ENCODE data around the gene SPSB2. TPM values are rescaled to one million over a fixed set of nuclear protein-coding genes. Genes with fewer than 3 reads are reported as not detected.

SPSB2 gene
- 19.2 to 36.2 TPM (median 30.5 TPM) in 5 replicates for total RNA-seq (2022; extraction: Qiagen RNA extraction; ENCODE audit: low read depth)

GRCh38 chr12:6873094-6874014 is at the start of gene SPSB2:
Gene SPSB2, minus strand, starts transcription at chr12:6873303. Its CDS starts 402 bp downstream, at chr12:6872901.

GRCh38 chr12:6914246-6914946 is 41.3 kb upstream of the SPSB2 start, which contains the start of gene ENO2:
Gene ENO2, plus strand, starts transcription at chr12:6914580. Its CDS starts 1,253 bp downstream, at chr12:6915833.

GRCh38 chr12:6904280-6905276 is 31.5 kb upstream of the SPSB2 start, which contains the start of gene LRRC23:
Gene LRRC23, plus strand, starts transcription at chr12:6904822. Its CDS starts 812 bp downstream, at chr12:6905634.

GRCh38 chr12:6867413-6868210 is 5.5 kb downstream of the SPSB2 start, which contains the start of gene TPI1:
Gene TPI1, plus strand, starts transcription at chr12:6867531. Its CDS starts 36 bp downstream, at chr12:6867567.

DNA sequence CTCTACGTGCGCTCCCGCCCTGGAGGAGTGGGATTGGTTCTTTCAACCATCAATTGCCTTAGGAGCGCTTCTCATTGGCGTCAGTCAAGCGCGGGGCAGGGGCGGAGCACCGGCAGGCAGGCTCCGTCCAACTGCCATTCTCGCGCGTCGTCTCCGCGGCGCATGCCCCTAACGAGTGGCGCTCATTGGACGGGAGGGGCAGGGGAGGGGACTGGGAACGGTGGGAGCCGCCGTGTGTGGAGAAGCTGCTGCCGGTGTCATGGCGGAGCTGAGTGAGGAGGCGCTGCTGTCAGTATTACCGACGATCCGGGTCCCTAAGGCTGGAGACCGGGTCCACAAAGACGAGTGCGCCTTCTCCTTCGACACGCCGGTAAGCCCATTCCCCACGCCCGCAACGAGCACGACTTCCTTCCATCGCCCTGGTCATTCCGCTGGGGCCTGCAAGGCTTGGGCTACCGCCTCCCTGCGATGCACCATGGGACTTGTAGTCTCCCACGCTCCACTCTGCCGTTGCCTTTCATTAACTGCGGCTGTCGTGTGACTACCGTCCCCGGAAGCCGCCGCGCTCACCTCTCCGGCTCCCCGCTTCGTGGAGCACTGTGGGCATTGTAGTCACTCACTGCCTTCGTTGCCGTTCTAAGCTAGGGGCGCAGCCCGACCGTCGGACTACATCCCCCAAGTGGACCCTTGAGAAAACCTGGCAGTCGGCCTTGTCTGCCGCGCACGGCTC is 21.0 kb downstream of the SPSB2 start, which contains the start of gene USP5:
USP5 (plus strand) TSS at position 230 of the 730 bp plus-strand sequence; CDS start at position 260, 30 bp downstream.

DNA sequence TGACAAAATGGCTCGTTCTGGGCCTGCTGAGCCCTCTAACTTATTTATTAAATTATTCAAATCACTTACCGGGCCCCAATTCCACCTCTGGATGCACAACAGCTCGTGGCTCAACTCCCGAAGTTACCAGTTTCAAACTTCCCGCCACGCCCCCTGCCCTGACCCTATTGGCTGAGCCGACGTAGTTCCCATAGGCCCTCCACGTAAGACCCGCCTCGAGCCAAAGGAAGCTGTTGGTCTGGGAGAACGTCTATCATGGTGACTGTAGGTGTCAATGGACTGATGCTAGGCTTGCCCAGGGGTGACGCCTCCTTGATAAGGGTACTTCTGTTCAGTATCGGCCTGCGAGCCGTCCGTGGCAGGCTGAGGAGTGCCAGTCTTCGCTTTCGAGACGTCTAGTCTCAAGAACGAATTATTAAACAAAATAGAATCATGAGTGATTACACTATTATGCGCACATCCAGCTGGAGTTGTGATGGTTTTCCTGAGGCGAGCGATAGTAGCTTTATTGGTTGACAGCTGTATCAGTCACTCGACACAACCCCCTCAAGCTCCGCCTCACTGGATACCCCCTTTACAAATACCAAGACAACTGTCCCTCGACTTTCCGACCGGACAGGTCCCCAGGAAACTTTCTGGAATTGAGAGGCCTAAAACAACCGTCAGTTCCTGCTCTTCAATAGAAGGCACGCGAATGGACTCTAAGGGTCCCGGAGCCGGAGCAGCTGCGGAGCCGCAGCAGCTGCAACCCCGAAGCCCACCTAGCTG is 21.8 kb downstream of the SPSB2 start, which contains the start of gene CDCA3:
CDCA3 (minus strand) TSS at position 134 of the 768 bp plus-strand sequence. CDS start 334 bp downstream, outside the sequence.

DNA sequence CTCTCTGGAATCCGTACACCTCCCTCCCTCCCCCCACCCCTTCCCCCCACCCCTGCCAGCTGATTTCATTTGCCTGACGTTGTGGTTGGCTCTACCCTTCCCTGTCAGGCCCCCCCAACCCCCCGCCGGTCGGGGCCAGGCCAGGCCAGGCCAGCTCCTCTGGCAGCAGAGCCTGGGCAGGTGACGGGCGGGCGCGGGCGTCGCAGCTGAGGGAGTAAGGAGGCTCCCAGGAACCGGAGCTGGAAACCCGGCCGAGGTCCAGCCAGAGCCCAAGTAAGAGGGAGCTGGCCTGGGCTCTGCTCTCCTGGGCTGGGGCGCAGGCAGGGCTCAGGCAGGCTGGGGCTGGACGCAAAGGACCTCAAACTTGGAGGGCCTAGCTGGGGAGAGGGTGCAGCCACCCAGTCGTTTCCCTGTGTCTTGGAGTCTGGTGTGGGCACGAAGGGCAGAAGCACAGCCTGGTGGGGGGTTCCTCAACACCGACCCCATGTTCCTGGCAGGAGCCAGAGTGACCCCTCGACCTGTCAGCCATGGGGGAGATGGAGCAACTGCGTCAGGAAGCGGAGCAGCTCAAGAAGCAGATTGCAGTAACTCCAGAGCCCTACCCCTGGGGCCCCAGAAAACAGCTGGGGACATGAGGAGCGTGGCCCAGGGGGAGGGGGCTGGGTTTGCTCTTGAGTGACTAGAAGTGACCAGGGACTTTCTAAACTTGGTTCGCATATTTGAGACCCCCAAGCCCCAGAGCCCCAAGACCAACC is 32.2 kb downstream of the SPSB2 start, which contains the start of gene GNB3:
GNB3 (plus strand) TSS at position 165 of the 755 bp plus-strand sequence; CDS start at position 528, 363 bp downstream.

DNA sequence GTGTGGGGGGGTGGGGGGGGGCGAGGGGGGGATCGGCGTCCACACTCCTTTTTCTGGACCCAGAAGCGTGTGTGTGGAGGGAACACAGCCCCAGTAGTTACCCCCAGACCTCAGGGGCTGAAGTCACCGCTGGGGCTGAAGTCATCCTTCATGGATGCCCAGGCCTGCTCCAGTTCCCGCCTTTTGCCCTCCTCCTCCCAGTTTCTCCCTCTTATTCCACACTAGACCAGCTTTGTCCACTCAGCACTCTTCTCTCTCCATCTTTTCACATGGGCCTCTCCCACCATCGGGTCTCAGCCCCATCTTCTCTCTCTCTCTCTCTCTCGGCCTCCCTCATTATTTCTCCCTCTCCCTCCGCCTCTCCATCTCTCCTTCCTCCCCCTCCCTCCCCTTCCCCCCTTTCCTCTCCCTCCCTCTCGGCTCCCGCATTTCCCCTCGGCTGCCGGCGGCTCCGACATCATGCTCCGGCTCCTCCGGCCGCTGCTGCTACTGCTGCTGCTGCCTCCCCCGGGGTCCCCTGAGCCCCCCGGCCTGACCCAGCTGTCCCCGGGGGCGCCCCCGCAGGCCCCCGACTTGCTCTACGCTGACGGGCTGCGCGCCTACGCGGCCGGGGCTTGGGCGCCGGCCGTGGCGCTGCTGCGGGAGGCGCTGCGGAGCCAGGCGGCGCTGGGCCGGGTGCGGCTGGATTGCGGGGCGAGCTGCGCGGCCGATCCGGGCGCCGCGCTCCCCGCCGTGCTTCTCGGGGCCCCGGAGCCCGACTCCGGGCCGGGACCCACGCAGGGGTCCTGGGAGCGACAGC is 44.9 kb downstream of the SPSB2 start, which contains the start of gene P3H3:
P3H3 (plus strand) TSS at position 426 of the 799 bp plus-strand sequence; CDS start at position 460, 34 bp downstream.

GRCh38 chr12:6821591-6822425 is 51.3 kb downstream of the SPSB2 start, which contains the start of gene GPR162:
Gene GPR162, plus strand, starts transcription at chr12:6821821. Its CDS starts 2,078 bp downstream, at chr12:6823899.

Other genes starting within 250 kb of the SPSB2 start
- gene LPAR5, start 237.3 kb downstream of the SPSB2 start, total RNA-seq (2022; extraction: Qiagen RNA extraction; ENCODE audit: low read depth): 0.42 to 1.1 TPM (median 0.76 TPM) in 5 replicates
- 0.29 to 0.48 TPM (median 0.38 TPM) in 4 of 5 replicates, not detected in the other for gene ACRBP, start 225.9 kb downstream of the SPSB2 start, total RNA-seq (2022; extraction: Qiagen RNA extraction; ENCODE audit: low read depth)
- 11.3 to 18.6 TPM (median 14.4 TPM) in 5 replicates for gene ING4, start 210.2 kb downstream of the SPSB2 start, total RNA-seq (2022; extraction: Qiagen RNA extraction; ENCODE audit: low read depth)
- gene ZNF384, start 183.9 kb downstream of the SPSB2 start, total RNA-seq (2022; extraction: Qiagen RNA extraction; ENCODE audit: low read depth): 49.6 to 66.0 TPM (median 62.9 TPM) in 5 replicates
- 0.68 to 1.3 TPM (median 0.97 TPM) in 5 replicates for gene PIANP, start 172.5 kb downstream of the SPSB2 start, total RNA-seq (2022; extraction: Qiagen RNA extraction; ENCODE audit: low read depth)
- 46.4 to 60.7 TPM (median 58.3 TPM) in 5 replicates for gene COPS7A, start 149.3 kb downstream of the SPSB2 start, total RNA-seq (2022; extraction: Qiagen RNA extraction; ENCODE audit: low read depth)
- 221 to 313 TPM (median 302 TPM) in 5 replicates for gene MLF2, start 120.2 kb downstream of the SPSB2 start, total RNA-seq (2022; extraction: Qiagen RNA extraction; ENCODE audit: low read depth)
- gene PTMS, start 106.9 kb downstream of the SPSB2 start, total RNA-seq (2022; extraction: Qiagen RNA extraction; ENCODE audit: low read depth): 687 to 1,137 TPM (median 1,048 TPM) in 5 replicates
- gene LAG3, start 100.8 kb downstream of the SPSB2 start, total RNA-seq (2022; extraction: Qiagen RNA extraction; ENCODE audit: low read depth): 0.79 to 2.2 TPM (median 1.6 TPM) in 5 replicates
- gene CD4, start 83.8 kb downstream of the SPSB2 start, total RNA-seq (2022; extraction: Qiagen RNA extraction; ENCODE audit: low read depth): not detected in 5 replicates
- gene GPR162, start 51.5 kb downstream of the SPSB2 start, total RNA-seq (2022; extraction: Qiagen RNA extraction; ENCODE audit: low read depth): 0.39 to 0.87 TPM (median 0.56 TPM) in 5 replicates
- gene P3H3, start 44.9 kb downstream of the SPSB2 start, total RNA-seq (2022; extraction: Qiagen RNA extraction; ENCODE audit: low read depth): 14.2 to 32.8 TPM (median 27.5 TPM) in 5 replicates
- gene GNB3, start 32.4 kb downstream of the SPSB2 start, total RNA-seq (2022; extraction: Qiagen RNA extraction; ENCODE audit: low read depth): 2.1 to 2.7 TPM (median 2.3 TPM) in 5 replicates
- 68.4 to 85.8 TPM (median 72.7 TPM) in 5 replicates for gene CDCA3, start 22.0 kb downstream of the SPSB2 start, total RNA-seq (2022; extraction: Qiagen RNA extraction; ENCODE audit: low read depth)
- gene USP5, start 21.2 kb downstream of the SPSB2 start, total RNA-seq (2022; extraction: Qiagen RNA extraction; ENCODE audit: low read depth): 76.4 to 97.4 TPM (median 80.0 TPM) in 5 replicates
- 1,281 to 1,662 TPM (median 1,628 TPM) in 5 replicates for gene TPI1, start 5.8 kb downstream of the SPSB2 start, total RNA-seq (2022; extraction: Qiagen RNA extraction; ENCODE audit: low read depth)
- 15.7 to 21.7 TPM (median 17.3 TPM) in 5 replicates for gene LRRC23, start 31.5 kb upstream of the SPSB2 start, total RNA-seq (2022; extraction: Qiagen RNA extraction; ENCODE audit: low read depth)
- gene ENO2, start 41.3 kb upstream of the SPSB2 start, total RNA-seq (2022; extraction: Qiagen RNA extraction; ENCODE audit: low read depth): 32.7 to 43.8 TPM (median 41.2 TPM) in 5 replicates
- gene ATN1, start 54.7 kb upstream of the SPSB2 start, total RNA-seq (2022; extraction: Qiagen RNA extraction; ENCODE audit: low read depth): 36.6 to 87.8 TPM (median 83.1 TPM) in 5 replicates
- gene RNU7-1, start 70.5 kb upstream of the SPSB2 start, total RNA-seq (2022; extraction: Qiagen RNA extraction; ENCODE audit: low read depth): not detected in 5 replicates
- 240 to 311 TPM (median 303 TPM) in 5 replicates for gene C12orf57, start 70.7 kb upstream of the SPSB2 start, total RNA-seq (2022; extraction: Qiagen RNA extraction; ENCODE audit: low read depth)
- gene PTPN6, start 78.1 kb upstream of the SPSB2 start, total RNA-seq (2022; extraction: Qiagen RNA extraction; ENCODE audit: low read depth): 6.2 to 12.8 TPM (median 11.9 TPM) in 5 replicates
- 278 to 353 TPM (median 328 TPM) in 5 replicates for gene PHB2, start 97.4 kb upstream of the SPSB2 start, total RNA-seq (2022; extraction: Qiagen RNA extraction; ENCODE audit: low read depth)
- 55.9 to 81.9 TPM (median 61.3 TPM) in 5 replicates for gene EMG1, start 97.6 kb upstream of the SPSB2 start, total RNA-seq (2022; extraction: Qiagen RNA extraction; ENCODE audit: low read depth)
- 26.6 to 31.1 TPM (median 27.6 TPM) in 5 replicates for gene LPCAT3, start 145.2 kb upstream of the SPSB2 start, total RNA-seq (2022; extraction: Qiagen RNA extraction; ENCODE audit: low read depth)
- gene C1S, start 187.4 kb upstream of the SPSB2 start, total RNA-seq (2022; extraction: Qiagen RNA extraction; ENCODE audit: low read depth): 38.6 to 58.9 TPM (median 42.6 TPM) in 5 replicates
- 26.6 to 41.9 TPM (median 28.4 TPM) in 5 replicates for gene C1R, start 219.1 kb upstream of the SPSB2 start, total RNA-seq (2022; extraction: Qiagen RNA extraction; ENCODE audit: low read depth)
- gene C1RL, start 235.9 kb upstream of the SPSB2 start, total RNA-seq (2022; extraction: Qiagen RNA extraction; ENCODE audit: low read depth): 7.9 to 15.6 TPM (median 10.6 TPM) in 5 replicates